H9 (cell line): ENCODE measurements around the gene FBLN1. TPM values are rescaled to one million over a fixed set of nuclear protein-coding genes. Genes with fewer than 3 reads are reported as not detected.

Source experiments
- DNase-seq: peaks from one replicate; pipeline ENCODE4 v3.0.0-alpha.2; 2017
- H2AFZ ChIP-seq: one replicate; pipeline ENCODE4 v1.6.1; 2013; ENCODE audit warnings: mild to moderate bottlenecking, low read length, control low read depth, moderate library complexity
- H2AK5ac ChIP-seq: 2 replicates; pipeline ENCODE4 v1.6.1; 2013; ENCODE audit warnings: low read length, control low read depth, mixed read lengths; ENCODE audit not compliant: insufficient read length
- H2BK120ac ChIP-seq: one replicate; pipeline ENCODE4 v1.6.1; 2013; ENCODE audit warnings: low read depth, mild to moderate bottlenecking, low read length, control low read depth, inconsistent platforms; ENCODE audit not compliant: poor library complexity, severe bottlenecking
- H2BK12ac ChIP-seq: 2 replicates; pipeline ENCODE4 v1.6.1; 2013; ENCODE audit warnings: low read length, control low read depth, mixed read lengths, low read depth; ENCODE audit not compliant: insufficient read length
- H2BK15ac ChIP-seq: 2 replicates; pipeline ENCODE4 v1.6.1; 2013; ENCODE audit warnings: low read depth, low read length, control low read depth
- H2BK20ac ChIP-seq: one replicate; pipeline ENCODE4 v1.6.1; 2013; ENCODE audit warnings: low read depth, mild to moderate bottlenecking, low read length, control low read depth, inconsistent platforms; ENCODE audit not compliant: poor library complexity, severe bottlenecking
- H2BK5ac ChIP-seq: 2 replicates; pipeline ENCODE4 v1.6.1; 2013; ENCODE audit warnings: low read length, control low read depth, mixed read lengths; ENCODE audit not compliant: insufficient read length
- H3K14ac ChIP-seq: 2 replicates; pipeline ENCODE4 v1.6.1; 2013; ENCODE audit warnings: low read length, control low read depth; ENCODE audit not compliant: insufficient read depth
- H3K18ac ChIP-seq: 2 replicates; pipeline ENCODE4 v1.6.1; 2013; ENCODE audit warnings: low read depth, mild to moderate bottlenecking, mixed read lengths, low read length, control low read depth; ENCODE audit not compliant: insufficient read length
- H3K23ac ChIP-seq: 2 replicates; pipeline ENCODE4 v1.6.1; 2013; ENCODE audit warnings: low read length, control low read depth, mixed read lengths, low read depth; ENCODE audit not compliant: insufficient read length
- H3K23me2 ChIP-seq: 2 replicates; pipeline ENCODE4 v1.6.1; 2013; ENCODE audit warnings: low read depth, mild to moderate bottlenecking, mixed read lengths, low read length, control low read depth; ENCODE audit not compliant: insufficient read length, poor library complexity, severe bottlenecking
- H3K27ac ChIP-seq: 2 replicates; pipeline ENCODE4 v1.5.1; 2013; ENCODE audit warnings: low read length, control low read depth, mixed read lengths, low read depth; ENCODE audit not compliant: insufficient read length
- H3K27me3 ChIP-seq: 2 replicates; pipeline ENCODE4 v1.6.1; 2013; ENCODE audit warnings: low read length, control low read depth, inconsistent platforms; ENCODE audit not compliant: insufficient read depth
- H3K4ac ChIP-seq: 2 replicates; pipeline ENCODE4 v1.6.1; 2013; ENCODE audit warnings: low read depth, mild to moderate bottlenecking, control low read depth, inconsistent platforms, low read length, moderate library complexity
- H3K4me1 ChIP-seq: 2 replicates; pipeline ENCODE4 v1.6.1; 2013; ENCODE audit warnings: low read length, control low read depth, inconsistent platforms; ENCODE audit not compliant: insufficient read depth
- H3K4me2 ChIP-seq: 2 replicates; pipeline ENCODE4 v1.6.1; 2013; ENCODE audit warnings: low read length, control low read depth, mixed read lengths; ENCODE audit not compliant: insufficient read length, insufficient read depth
- H3K56ac ChIP-seq: 2 replicates; pipeline ENCODE4 v1.6.1; 2013; ENCODE audit warnings: low read depth, mild to moderate bottlenecking, mixed read lengths, low read length, control low read depth; ENCODE audit not compliant: insufficient read length
- H3K79me1 ChIP-seq: 2 replicates; pipeline ENCODE4 v1.6.1; 2013; ENCODE audit warnings: low read depth, mild to moderate bottlenecking, moderate library complexity, low read length, control low read depth, inconsistent platforms; ENCODE audit not compliant: insufficient read depth, poor library complexity, severe bottlenecking
- H3K79me2 ChIP-seq: 2 replicates; pipeline ENCODE4 v1.6.1; 2013; ENCODE audit warnings: low read length, control low read depth, inconsistent platforms; ENCODE audit not compliant: insufficient read depth
- H3K9ac ChIP-seq: 2 replicates; pipeline ENCODE4 v1.6.1; 2013; ENCODE audit warnings: low read length, control low read depth, mixed read lengths; ENCODE audit not compliant: insufficient read length; ENCODE audit errors: extremely low read depth
- H3K9me3 ChIP-seq: one replicate; pipeline ENCODE4 v1.6.1; 2013; ENCODE audit warnings: low read depth, low read length, inconsistent platforms; ENCODE audit not compliant: control insufficient read depth
- H3T11ph ChIP-seq: one replicate; pipeline ENCODE4 v1.6.1; 2013; ENCODE audit warnings: mild to moderate bottlenecking, low read length, control low read depth, inconsistent platforms
- H4K20me1 ChIP-seq: one replicate; pipeline ENCODE4 v1.6.1; 2013; ENCODE audit not compliant: control insufficient read depth, insufficient read length, insufficient read depth
- H4K5ac ChIP-seq: 2 replicates; pipeline ENCODE4 v1.6.1; 2013; ENCODE audit warnings: low read depth, mild to moderate bottlenecking, mixed read lengths, low read length, control low read depth; ENCODE audit not compliant: insufficient read length
- H4K8ac ChIP-seq: replicated peaks from 2 replicates; pipeline ENCODE4 v1.6.1; 2013; ENCODE audit warnings: low read length, control low read depth, mixed read lengths, low read depth; ENCODE audit not compliant: insufficient read length
- H4K91ac ChIP-seq: 2 replicates; pipeline ENCODE4 v1.6.1; 2013; ENCODE audit warnings: low read depth, mild to moderate bottlenecking, moderate library complexity, mixed read lengths, low read length, control low read depth; ENCODE audit not compliant: insufficient read length
- H3K27ac Mint-ChIP-seq, 3 experiments: 2 replicates in 2 of 3; 3 replicates in 1 of 3; pipeline ENCODE4 v1.8.0; 2020 to 2021; ENCODE audit warnings: mixed read lengths in 3 of 3, mild to moderate bottlenecking in 1 of 3, moderate library complexity in 1 of 3
- H3K27me3 Mint-ChIP-seq: 2 replicates; pipeline ENCODE4 v1.8.0; 2021; ENCODE audit warnings: low read depth, mild to moderate bottlenecking, moderate library complexity, mixed read lengths
- H3K36me3 Mint-ChIP-seq, 3 experiments: 2 replicates in 2 of 3; 3 replicates in 1 of 3; pipeline ENCODE4 v1.8.0; 2020 to 2021; ENCODE audit warnings: low read depth in 3 of 3, mixed read lengths in 3 of 3; ENCODE audit not compliant: insufficient read depth in 1 of 3
- H3K4me1 Mint-ChIP-seq, 2 experiments: 2 replicates each; pipeline ENCODE4 v1.8.0; 2020; ENCODE audit warnings: mixed read lengths in 2 of 2
- H3K4me3 Mint-ChIP-seq, 2 experiments: 2 replicates in 1 of 2; 3 replicates in 1 of 2; pipeline ENCODE4 v1.8.0; 2020 to 2021; ENCODE audit warnings: mild to moderate bottlenecking in 2 of 2, mixed read lengths in 2 of 2, moderate library complexity in 1 of 2
- H3K9me3 Mint-ChIP-seq, 2 experiments: 2 replicates in 1 of 2; 3 replicates in 1 of 2; pipeline ENCODE4 v1.8.0; 2020; ENCODE audit warnings: mild to moderate bottlenecking in 2 of 2, mixed read lengths in 2 of 2, moderate library complexity in 1 of 2
- WGBS: extraction: QIAGEN DNeasy Blood & Tissue Kit; methylation state at CpG from one replicate; pipeline ENCODE4 v1.1.7; 2013; ENCODE audit warnings: missing lambda C conversion rate, low lambda C conversion rate, mixed read lengths; ENCODE audit not compliant: insufficient read length; ENCODE audit errors: extremely low coverage; 5-methylcytosine and 5-hydroxymethylcytosine counted together
- total RNA-seq: library from RNA; stranded (reverse); gene quantifications from 2 replicates; pipeline ENCODE4 v1.2.1, GENCODE V29; 2021
- TF ChIP-seq, protein P1 (sequence below): fragments of 200-600 bp; sonication (generic); conservative IDR thresholded peaks from 3 replicates; pipeline ENCODE4 v1.8.0; 2021; ENCODE audit warnings: antibody characterized with exemption, mild to moderate bottlenecking

FBLN1 gene
- total RNA-seq, 1 experiment from 2014 or later: 140 TPM

DNA sequence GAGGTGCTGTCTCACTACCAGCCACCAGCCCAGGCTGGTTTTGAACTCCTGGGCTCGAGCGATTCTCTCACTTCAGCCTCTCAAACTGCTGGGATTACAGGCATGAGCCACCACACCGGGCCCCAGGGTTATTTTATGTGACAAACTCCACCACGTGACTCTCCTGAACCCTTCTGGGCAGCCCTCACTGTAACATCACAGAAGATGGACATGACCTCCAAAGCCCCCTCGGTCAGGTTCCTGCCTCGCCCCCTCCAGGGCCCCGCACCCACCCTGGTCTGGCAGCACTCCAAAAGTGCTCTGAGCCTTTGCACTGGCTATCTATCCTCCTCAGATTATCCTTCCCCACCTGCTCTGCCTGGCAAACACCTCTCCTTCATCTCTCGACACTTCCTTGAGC is 45.9 kb upstream of the FBLN1 start:
- no peak overlapping the region for H4K91ac ChIP-seq
- H4K20me1 ChIP-seq: no peaks in the 10 kb centered on the region
- Mint-ChIP-seq H3K27me3 (peaks cover 8% of the 10 kb centered on the region), H3K4me1 (peaks cover 0 to 2% of the 10 kb centered on the region in 2 experiments; a peak in 1 of 4 replicates), H3K27ac (no peak overlapping the region), H3K36me3 (no peaks in the 10 kb centered on the region), H3K4me3 (no peak overlapping the region; a peak in 1 of 5 replicates), H3K9me3 (peaks cover 0 to 2% of the 10 kb centered on the region in 2 experiments; a peak in 1 of 5 replicates)
- no peaks in the 10 kb centered on the region for H3K9me3 ChIP-seq
- H3K79me2 ChIP-seq: no peaks in the 10 kb centered on the region
- no peak overlapping the region for H4K8ac ChIP-seq
- no peak overlapping the region for H4K5ac ChIP-seq
- no peak overlapping the region for H2BK5ac ChIP-seq
- H2AFZ ChIP-seq: no peak overlapping the region
- H3K9ac ChIP-seq: no peak overlapping the region
- H3K56ac ChIP-seq: no peak overlapping the region
- H2BK120ac ChIP-seq: no peak overlapping the region
- H3K4me1 ChIP-seq: no peaks in the 10 kb centered on the region
- no peak overlapping the region for H3K14ac ChIP-seq
- DNase-seq: no peak
- no peak overlapping the region for H2BK12ac ChIP-seq
- H3K4ac ChIP-seq: no peak overlapping the region
- no peak overlapping the region for H3T11ph ChIP-seq
- no peak overlapping the region for H2BK15ac ChIP-seq
- H3K23ac ChIP-seq: no peak overlapping the region
- H2AK5ac ChIP-seq: no peak overlapping the region
- H3K27me3 ChIP-seq: no peaks in the 10 kb centered on the region
- no peaks in the 10 kb centered on the region for H3K23me2 ChIP-seq
- no peak overlapping the region for H3K27ac ChIP-seq
- WGBS: no CpG with 5 or more reads among the region's 8 CpGs
- TF ChIP-seq, protein P1, sequence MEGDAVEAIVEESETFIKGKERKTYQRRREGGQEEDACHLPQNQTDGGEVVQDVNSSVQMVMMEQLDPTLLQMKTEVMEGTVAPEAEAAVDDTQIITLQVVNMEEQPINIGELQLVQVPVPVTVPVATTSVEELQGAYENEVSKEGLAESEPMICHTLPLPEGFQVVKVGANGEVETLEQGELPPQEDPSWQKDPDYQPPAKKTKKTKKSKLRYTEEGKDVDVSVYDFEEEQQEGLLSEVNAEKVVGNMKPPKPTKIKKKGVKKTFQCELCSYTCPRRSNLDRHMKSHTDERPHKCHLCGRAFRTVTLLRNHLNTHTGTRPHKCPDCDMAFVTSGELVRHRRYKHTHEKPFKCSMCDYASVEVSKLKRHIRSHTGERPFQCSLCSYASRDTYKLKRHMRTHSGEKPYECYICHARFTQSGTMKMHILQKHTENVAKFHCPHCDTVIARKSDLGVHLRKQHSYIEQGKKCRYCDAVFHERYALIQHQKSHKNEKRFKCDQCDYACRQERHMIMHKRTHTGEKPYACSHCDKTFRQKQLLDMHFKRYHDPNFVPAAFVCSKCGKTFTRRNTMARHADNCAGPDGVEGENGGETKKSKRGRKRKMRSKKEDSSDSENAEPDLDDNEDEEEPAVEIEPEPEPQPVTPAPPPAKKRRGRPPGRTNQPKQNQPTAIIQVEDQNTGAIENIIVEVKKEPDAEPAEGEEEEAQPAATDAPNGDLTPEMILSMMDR: no peak
- H3K79me1 ChIP-seq: no peaks in the 10 kb centered on the region
- H3K18ac ChIP-seq: no peak overlapping the region
- H2BK20ac ChIP-seq: no peak overlapping the region
- no peak overlapping the region for H3K4me2 ChIP-seq
